NCI-H2081 treated with DMSO at 0.1 percent for 48 hours (cell line): ENCODE results near the gene GRIA1.

ENCODE experiments used
- DNase-seq: peaks from one replicate; lab custom pipeline; 2025; lab: John Stamatoyannopoulos, UW

Gene GRIA1

DNA sequence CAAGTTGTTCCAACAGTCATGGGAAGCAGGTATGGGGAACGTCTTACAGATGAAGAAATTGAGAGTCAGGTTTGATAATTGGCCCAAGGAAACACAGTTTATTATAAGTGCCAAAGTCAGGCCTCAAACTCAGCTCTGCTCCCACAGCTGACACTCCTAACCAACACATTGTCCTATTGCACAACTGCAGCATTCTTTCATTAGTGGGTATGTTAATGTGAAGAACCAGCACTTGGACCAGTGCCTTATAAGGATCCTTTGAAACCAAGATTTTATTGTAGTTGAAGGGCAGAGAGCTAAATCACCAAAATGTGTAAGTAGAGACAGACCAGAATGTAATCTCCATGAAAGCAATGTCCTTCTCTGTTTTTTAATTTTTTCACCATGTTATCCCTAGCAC lies 56.1 kb downstream of the GRIA1 start:
- DNase-seq, result no peak

DNA sequence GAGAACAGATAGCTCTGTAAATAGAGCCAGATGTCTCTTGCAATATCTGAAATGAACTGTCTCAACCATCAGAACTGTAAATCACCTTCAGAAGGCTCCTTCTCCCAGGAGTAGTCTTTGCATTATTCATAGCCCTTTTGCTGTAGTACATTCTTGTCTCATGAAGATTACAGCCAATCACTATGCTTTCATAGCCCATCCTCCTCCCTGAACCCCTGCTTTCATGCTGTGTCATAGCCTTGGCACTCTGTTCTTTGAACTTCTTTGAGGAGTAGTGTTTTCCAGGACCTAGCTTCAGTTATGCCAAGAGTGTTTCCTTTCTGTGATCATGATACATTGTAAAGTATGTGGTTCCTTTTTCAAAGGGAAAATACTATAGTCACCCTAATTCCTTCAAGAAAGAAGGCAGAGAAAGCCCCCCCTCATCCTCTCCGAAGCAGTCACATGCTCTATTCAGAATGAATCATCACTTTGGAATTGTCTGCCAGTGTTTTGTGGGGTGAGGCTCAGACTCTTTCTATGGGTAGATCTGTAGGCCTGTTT lies 61.1 kb downstream of the GRIA1 start:
- no peak for DNase-seq

- DNase-seq, result no peak
These were observed 62.4 kb downstream of the GRIA1 start for GRCh38 chr5:153552886-153553285.

DNA sequence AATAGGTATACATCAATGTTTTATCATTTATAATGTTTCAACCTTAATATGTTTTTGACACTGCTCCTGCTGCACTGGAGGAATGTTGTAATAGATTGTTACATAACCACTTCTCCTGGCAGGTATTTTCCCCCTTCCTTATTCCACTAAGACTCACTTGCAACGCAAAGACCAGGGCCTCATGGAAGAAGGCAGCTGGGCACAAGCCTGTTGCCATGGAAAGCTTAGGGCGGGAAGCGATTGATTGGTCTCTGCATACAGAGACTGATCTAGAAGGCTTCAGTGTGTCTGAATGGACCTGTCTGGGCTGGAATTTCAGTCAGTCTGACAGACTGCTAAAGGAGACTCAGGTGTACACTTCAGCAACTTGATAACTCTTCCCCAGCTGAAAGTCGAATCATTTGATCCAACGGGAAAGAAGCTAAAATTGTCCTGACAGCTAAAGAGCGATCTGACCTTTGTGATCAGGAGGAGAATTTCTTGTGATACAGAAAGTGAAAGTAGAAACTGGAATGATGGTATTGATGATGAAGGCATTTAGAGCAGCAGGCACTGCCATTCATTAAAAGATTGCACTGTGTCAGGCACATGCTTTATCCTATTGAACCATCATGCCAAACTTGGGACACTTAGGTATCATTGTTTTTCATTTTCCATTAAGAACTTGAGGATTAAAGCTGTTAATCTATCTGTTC lies 65.1 kb downstream of the GRIA1 start:
- no peak for DNase-seq

- DNase-seq, result no peak
These were observed 68.5 kb downstream of the GRIA1 start for GRCh38 chr5:153558957-153559356.

GRCh38 chr5:153559926-153560325 lies 69.5 kb downstream of the GRIA1 start:
- DNase-seq, result no peak

GRCh38 chr5:153562189-153562588 lies 71.7 kb downstream of the GRIA1 start:
- no peak for DNase-seq

DNA sequence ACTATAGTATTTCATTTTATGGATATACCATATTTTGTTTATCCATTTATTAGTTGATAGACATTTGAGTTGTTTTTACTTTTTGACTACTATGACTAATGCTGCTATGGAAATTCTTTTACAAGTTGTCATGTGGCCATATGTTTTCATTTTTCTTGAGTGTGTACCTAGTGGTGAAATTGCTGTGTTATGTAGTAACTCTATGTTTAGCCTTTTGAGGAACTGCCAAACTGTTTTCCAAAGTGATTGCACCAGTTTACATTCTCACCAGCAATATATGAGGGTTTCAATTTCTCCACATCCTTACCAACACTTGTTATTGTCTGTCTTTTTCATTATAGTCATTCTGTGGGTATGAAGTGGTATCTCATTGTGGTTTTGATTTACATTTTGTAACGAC lies 75.4 kb downstream of the GRIA1 start:
- DNase-seq, result no peak

DNA sequence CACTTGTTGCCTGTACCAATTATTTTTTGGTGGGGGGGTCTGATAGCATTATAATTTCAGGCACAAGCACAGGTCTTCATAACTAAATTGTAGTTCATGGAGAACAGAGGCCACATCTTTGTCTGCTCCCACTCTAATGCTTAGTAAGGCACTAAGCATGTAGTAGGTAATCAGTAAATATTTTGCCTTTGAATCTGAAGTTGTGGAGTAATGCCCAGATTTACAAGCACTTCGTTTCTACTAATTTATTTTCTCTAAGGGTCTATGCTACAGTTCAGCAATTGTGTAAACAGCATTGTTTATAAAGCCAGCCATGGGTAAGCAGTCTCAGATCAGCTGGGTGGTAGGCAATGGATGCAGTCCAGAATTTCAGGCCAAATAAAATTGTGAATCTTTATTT lies 78.6 kb downstream of the GRIA1 start:
- no peak for DNase-seq

GRCh38 chr5:153571162-153571561 lies 80.7 kb downstream of the GRIA1 start:
- no peak for DNase-seq

DNA sequence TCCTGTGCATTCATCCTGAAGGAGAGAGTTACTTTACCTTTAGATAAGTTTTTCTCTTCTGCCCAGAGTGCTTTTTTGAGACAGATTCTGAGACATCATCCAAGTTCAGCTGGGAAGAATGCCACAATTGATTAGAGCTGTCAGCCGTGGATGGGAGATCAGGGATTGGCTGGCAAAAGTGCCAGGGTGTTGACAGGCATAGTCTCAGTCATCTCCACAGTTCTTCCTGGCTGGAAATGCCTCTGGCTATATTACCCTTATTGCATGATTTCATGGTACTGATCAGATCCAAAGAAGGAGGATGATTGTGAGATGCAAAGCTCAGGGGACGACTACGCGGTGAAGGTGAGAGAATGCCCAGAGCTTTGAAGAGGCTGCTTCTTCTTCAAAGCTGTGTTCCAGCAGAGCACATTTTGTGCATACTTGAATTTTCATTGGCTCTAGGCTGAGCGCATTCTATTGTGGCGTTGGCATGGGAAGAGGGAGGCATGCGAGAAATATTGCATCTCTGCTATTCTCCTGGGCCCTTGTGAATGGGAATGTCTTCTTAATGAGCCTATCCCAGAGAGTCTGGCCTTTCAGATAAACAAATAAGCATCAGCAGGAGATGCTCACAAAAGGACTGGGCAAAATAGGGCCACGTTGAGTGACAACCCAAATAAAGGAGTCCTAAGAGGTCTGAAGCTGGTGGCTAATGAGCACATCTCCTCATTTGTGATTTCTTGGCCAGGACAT lies 82.1 kb downstream of the GRIA1 start:
- no peak for DNase-seq

- no peak for DNase-seq
These were observed 83.0 kb downstream of the GRIA1 start for GRCh38 chr5:153573326-153574033.

DNA sequence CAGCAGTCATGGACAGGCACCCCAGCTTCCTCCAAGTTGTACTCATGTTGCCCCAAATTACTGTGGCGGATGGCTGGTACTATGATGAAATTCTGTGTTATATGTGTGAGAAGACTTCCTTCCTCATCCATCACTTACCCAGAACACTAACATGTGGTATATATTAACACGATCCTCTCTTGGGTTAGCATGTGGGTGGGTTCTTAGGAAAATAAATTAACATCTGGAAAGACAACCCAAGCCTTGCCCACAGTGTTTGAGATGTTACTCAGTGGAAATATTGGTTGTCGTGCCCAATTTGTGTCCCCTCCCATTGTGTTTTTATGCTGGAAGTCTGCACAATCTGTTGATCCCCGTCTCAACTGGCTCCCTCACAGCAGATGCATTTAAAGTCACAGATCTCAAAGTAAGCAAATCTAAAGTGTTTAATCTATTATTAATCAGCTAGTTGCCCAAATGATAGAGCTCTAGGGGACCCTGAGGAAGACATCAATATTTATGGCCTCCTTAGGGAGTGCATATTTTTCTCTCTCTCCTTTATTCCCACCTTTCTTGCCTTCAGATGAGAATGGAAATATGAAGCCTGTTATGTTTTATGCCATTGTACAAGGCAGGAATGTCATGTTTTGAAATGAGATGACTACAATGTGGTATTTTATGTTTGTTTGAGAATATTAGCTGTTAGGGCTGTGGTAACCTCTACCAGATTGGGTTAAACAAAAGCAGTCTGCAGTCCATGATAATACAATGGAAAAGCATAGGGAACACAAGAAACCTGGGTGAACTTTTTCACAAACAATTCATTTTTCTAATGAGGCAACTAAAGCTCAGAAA lies 93.9 kb downstream of the GRIA1 start:
- no peak for DNase-seq

GRCh38 chr5:153584960-153585359 lies 94.5 kb downstream of the GRIA1 start:
- no peak for DNase-seq

- no peak for DNase-seq
These were observed 95.3 kb downstream of the GRIA1 start for GRCh38 chr5:153585622-153586277.

GRCh38 chr5:153592081-153592480 lies 101.6 kb downstream of the GRIA1 start:
- DNase-seq, result no peak

GRCh38 chr5:153594785-153595184 lies 104.3 kb downstream of the GRIA1 start:
- DNase-seq, result no peak

GRCh38 chr5:153598099-153598498 lies 107.6 kb downstream of the GRIA1 start:
- no peak for DNase-seq

- DNase-seq, result no peak
These were observed 110.9 kb downstream of the GRIA1 start for GRCh38 chr5:153601377-153601776.

DNA sequence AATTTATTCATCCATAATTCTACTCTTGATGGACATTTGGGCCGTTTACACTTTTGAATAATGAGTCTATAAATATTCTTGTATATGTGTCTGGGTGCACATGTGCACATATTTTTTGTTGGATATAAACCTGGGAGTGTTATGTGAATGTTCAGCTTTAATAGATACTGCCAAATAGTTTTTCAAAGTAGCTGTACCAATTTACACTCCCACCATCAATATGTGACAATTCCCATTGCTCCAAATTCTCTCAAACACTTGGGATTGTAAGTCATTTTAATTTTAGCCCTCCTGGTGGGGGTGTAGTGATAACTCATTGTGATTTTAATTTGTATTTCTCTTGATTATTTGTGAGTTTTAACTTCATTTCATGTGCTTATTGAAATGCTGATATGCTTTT lies 114.9 kb downstream of the GRIA1 start:
- no peak for DNase-seq

DNA sequence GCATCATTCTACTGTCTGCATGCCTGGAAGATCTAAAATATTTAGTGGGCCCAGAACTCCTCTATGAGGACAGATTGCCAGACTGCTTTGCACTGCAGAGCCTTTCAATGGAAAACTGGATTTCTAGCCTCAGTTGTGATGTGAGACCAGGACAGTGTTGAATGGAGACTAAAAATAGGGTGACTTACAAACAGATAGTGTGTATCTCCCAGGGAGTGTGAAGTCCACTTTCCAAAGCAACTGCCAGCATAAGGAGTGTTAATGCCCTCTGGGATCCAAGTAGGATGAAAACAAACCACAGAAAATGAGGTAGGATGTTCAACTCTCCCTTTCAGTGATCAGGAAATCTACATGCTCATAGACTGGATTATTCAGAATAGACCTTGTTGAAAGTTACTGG lies 119.5 kb downstream of the GRIA1 start:
- DNase-seq, result no peak
